Stimulated activated CD8-positive, alpha-beta memory T cell treated with anti-CD3 and anti-CD28 coated beads, Interleukin-12 subunit alpha, Interleukin-12 subunit beta, amount 100 ng/mL, for 24 hours (primary cell): Measurements from ENCODE around the gene FOXO3.
"Not testable (repeated sequence)": the region's sequence is repeated elsewhere in the genome, so short reads cannot be mapped to it uniquely, and the experiment has no call there.

Experiments used
- DNase-seq: peaks from one replicate; pipeline ENCODE4 v3.0.0-alpha.2; 2020; ENCODE audit errors: extremely low read depth

Gene FOXO3

DNA sequence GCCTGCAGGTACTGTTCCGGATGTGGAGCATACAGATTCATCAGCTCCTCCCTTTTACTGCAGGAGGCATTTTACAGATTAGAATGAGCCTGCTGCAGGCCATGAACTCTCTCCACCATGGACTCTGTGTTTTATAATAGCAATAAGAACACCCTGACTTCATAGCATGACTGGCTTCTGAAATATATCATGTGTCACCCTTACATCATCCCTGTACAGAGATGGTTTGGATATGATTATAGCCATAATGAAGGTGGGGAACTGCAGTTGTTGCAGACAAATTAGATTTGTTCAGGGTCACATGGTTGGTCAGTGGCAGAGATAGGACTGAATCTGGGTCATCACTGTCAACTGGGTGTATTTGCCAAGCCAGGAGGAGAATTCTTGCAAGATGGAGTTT is 100.7 kb downstream of the FOXO3 start:
- DNase-seq: no peak

DNA sequence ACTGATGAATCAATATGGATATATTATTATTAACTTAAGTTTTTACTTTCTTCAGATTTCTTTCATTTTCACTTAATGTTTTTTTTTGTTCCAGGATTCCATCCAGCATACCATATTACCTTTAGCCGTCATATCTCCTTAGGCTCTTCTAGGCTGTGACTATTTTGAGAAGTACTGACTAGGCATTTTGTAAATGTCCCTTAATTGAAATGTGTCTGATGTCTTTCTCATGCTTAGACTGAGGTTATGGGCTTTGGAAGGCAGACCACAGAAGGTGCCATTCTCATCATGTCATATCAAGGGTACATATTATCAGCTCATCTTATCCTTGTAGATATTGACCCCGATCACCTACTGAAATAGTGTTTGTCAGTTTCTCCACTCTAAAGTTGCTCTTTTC is 101.3 kb downstream of the FOXO3 start:
- no peak for DNase-seq

DNA sequence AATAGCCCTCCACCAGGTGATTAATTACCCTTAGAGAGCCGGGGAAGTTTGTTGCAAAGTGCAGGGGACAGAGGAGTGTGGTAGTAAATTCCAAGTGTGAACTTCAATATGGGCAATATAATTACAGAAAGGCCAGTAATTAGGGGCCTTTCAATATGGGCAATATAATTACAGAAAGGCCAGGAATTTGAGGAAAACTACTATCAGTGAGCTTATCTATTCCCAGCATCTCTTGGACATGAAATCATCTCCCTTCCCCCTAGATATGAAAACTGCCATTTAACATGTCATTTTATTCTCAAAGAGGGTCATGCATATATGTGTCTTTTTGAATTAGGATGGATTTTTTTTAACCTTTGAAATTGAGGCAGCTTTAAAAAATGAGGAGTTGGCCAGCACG is 102.0 kb downstream of the FOXO3 start:
- DNase-seq: no peak

DNA sequence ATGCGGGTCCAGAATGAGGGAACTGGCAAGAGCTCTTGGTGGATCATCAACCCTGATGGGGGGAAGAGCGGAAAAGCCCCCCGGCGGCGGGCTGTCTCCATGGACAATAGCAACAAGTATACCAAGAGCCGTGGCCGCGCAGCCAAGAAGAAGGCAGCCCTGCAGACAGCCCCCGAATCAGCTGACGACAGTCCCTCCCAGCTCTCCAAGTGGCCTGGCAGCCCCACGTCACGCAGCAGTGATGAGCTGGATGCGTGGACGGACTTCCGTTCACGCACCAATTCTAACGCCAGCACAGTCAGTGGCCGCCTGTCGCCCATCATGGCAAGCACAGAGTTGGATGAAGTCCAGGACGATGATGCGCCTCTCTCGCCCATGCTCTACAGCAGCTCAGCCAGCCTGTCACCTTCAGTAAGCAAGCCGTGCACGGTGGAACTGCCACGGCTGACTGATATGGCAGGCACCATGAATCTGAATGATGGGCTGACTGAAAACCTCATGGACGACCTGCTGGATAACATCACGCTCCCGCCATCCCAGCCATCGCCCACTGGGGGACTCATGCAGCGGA is 102.9 kb downstream of the FOXO3 start:
- not testable (repeated sequence) for DNase-seq

DNA sequence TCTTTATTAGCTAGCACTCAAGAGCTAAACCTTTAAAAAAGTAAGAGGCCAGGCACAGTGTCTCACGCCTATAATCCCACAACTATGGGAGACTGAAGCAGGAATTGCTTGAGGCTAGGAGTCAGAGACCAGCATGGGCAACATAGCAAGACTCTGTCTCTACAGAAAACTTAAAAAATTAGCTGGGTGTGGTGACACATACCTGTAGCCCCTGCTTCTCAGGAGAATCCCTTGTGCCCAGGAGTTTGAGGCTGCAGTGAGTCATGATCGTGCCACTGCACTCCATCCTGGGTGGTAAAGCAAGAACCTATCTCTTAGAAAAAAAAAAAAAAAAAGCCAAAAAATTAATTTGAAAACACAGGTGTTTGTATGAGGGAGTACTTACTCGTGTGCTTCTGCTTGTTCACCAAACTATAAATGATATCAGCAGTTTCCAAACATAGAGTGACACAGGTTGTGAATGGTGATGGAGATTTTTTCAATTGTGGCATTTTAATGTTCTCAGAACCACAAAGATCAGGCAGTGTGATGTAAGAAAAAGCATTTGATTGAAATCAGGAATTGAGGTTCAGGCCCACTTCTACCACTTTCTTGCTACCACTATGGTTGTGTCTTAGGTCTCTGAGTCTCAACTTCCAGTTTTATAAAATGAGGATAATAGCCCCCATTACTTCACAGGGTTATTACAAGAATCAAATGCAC is 104.9 kb downstream of the FOXO3 start:
- no peak for DNase-seq

DNA sequence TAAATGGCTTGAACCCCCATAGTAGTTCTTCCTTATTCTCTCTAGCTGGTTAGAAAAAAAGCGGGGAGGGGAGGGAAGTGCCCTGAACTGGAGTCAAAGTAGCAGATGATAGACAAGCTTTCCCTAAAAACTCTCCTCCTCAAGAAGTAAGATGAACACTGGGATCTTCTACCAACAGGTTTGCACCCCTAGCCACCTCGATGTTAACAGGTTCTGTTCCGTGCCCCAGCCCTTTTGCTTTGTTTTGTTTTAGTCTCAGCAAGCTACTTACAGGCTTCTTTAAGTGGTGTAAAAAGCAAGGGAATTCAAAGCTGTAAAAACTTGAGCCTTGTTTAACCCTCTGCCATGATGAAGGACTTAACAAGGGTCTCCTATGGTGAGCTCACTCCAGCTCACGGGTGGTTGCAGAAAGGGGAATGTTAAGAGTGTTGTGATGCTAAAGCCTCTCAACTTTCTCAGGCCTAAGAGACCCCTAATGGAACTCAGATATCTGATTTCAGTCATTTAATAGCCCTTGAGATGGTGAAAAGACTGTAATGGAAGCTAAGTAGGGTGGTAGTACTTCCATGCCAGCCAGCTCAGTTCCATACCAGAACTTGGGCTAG is 106.0 kb downstream of the FOXO3 start:
- DNase-seq: no peak

DNA sequence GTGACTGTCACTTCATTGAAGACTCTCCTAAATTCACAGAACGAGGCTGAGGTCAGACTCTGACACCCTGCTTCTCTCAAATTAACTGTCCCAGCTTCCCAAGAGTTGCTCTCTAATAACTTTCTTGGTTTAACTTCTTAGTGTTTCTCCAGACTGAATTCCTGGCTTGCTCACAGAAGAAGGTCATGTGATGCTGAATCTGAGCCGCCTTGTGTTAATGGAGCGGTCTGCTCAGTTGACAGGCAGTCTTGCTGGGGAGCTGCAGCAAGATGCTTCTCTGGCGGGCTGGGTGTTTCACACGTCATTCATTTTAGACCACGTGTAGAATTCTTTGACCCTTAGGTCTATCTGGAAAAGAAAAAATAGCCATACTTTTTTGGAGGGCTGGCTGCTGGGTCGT is 107.3 kb downstream of the FOXO3 start:
- no peak for DNase-seq

DNA sequence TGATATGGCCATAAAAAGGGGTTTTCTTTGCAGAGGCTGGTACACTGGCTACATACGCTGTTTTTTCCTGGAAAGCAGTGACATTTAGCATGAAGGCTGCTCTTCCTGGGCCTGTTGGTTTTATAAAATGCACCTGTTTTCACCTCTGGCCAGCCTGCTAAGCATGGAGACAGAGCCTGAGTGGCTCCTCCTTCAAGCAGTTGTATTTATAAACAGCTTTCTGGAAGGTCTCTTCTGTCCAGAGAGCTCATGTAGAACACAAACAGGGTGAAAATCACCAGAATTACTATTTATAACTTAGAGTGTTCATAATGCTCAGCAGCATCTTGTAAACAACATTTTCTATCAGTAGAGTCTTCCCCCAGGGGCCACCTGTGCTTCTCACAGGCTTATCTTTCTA is 109.0 kb downstream of the FOXO3 start:
- no peak for DNase-seq

DNA sequence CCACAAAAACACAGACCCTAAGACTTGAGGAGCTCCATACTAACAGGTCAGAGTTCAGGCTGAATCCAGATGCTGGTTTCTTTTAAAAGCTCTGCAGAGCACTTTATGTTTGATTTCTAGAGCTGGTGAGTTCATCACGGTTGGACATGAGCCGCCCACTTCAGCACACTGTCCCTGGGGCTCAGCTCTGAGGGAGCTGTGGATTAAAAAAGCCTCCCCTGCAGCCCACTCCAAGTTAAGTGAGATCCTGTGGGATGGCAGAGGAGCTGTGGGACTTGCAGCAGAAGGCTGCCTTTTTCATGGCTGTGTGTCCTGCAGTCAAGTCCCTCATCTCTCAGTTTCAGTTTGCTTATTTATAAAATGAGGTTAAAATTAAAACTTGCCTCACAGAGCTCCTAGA is 110.5 kb downstream of the FOXO3 start:
- no peak for DNase-seq

DNA sequence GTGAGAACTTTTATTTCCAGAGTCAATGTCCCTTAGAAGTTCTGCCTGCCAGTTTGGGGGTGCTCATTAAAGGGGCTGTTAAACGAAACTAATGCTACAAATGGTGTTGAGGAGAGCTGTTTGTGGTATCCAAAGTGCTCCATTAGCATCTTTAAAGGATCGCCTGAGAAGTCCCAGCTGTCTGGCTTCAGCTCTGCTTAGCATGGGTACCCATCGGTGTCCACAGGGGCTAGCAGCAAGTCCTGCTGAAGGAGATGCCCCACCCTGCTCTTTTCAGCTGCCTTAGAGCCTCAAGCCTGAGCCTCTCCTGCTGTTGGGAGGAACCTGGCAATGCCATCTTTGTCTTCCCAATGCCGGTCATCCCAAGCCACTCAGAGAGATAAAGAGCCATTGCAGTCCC is 111.1 kb downstream of the FOXO3 start:
- no peak for DNase-seq

DNA sequence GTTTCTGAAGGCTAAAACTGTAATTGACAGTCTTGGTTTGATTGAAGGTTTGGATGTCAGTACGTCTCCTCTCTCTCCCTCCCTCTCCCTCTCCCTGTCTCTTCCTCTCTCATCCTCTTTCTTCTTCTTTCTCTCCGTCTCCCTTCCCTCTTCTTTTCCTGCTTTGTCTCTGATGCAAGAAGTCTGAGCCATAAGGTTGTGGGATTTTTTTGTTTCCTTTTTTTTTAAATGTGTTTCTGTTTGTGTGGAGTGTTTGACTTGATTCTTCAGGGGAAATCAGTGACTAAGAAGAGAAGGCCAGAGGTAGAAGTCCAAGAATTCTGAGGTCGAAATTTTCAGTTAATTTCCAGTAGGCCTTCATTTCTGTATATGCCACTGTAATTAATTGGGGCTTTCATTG is 111.9 kb downstream of the FOXO3 start:
- DNase-seq: no peak

DNA sequence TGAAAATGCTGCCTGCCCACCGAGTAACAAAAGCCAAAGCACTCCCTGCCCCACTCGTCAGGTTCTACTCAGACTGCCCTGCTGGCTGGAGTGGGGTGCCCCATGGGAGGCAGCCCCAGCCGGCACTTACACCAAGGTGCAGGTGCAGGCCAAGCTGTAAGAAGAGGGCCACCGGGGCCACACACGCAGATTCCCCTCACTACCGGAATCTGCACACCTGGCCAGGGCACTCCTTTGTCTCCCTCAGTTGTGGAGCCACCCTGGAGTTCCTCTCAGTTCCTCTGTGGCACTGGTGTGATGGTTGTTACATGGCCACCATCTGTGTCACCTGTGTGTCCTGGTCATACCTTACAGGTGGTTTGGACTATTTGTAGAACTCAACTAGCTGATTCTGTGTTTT is 112.4 kb downstream of the FOXO3 start:
- DNase-seq: no peak

DNA sequence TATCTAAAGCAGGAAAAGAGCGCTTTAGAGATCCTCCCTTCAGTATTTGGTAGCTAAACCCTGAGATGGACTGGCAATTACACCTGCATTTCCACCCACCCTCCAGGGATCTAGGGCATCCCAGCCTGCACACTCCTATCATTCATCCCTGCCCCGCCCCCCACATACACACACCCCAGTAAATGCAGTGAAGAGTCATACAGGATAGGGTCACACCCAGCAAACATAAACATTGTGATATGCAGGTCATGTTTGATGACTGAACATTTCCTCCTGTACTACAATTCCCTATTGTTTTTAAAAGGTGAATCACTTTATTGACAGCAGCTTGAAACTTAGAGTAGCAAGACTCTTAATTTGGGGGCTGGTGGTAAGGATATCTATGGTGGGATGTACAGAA is 112.9 kb downstream of the FOXO3 start:
- DNase-seq: no peak

DNA sequence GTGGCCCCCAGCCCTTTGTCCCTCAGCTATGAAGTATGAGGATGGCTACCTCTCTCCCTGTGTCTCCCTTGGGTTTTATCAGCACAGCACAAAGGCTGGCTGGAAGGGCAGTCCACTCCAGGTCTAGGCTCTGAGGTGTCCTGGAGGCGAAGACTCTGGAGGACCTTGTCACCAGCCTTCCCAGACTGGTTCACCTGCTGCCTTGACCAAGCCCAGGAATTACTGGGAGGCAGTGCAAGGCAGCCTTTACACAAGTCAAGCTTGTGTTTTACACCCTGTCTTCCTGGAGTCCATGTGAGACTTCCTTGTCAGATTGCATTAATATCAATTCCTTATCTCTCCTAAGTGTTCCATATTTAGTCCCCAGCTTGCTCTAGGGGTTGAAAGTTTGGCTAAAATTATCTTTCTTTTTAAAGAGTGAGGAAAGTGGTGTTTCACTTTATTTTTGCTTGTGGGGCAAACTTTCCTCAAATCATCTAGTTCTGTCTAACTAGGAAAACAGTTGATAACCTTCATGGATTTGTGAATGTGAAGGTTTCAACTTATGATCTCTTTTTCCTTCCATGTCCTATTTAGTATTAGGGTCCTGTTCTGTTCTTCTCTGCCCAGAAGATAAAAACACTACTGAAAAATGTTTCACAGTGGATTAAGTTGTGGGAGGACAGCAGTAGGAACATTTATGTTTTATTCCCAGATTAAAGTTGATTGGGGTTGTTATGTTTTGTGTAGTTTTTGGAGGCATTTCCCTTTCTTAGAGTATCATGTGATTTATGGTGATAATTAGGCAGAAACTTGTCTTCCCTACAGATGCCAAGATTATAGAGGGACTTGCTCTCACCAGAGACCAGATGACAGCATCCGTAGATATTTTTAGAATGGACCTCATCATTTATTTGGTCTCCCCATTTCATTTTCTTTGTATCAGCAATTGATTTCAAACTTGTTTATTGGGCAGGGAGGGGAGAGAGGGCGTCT is 114.8 kb downstream of the FOXO3 start:
- DNase-seq: no peak

DNA sequence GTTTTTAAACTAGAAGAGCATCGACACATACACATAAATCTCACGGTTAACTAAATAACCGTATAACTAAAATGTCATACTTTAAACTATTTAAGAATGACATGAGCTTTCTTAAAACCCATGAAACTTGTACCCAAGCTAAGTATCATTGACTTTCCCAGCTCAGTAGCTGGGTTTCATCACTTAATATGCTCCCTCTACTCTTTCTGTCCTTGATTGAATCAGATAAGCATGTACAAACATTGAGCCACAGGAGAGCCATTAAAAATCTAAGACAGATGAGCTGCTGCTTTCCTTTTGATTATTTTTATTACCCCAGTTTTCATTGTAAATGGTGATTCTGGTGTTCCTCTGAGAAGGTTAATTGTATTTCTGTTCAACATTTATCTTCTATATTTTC is 115.8 kb downstream of the FOXO3 start:
- no peak for DNase-seq

DNA sequence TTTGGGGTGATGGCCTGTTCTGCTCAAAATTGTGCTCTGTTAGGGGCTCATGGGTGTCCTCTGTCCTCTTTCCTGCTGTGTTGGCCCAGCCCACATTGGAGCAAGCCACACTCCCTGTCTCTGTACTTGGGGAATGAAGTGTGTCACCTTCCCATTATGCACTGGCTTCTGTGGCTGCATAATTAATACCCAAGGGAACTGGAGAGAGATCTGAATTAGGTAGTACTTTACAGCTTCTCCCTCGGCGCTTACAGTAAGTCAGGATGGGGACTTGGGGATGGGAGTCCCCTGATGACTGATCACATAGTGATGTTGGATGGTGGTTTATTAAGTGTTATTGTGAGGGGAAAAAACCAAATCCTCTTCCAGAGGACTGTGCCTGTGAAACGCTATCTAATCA is 116.6 kb downstream of the FOXO3 start:
- no peak for DNase-seq

DNA sequence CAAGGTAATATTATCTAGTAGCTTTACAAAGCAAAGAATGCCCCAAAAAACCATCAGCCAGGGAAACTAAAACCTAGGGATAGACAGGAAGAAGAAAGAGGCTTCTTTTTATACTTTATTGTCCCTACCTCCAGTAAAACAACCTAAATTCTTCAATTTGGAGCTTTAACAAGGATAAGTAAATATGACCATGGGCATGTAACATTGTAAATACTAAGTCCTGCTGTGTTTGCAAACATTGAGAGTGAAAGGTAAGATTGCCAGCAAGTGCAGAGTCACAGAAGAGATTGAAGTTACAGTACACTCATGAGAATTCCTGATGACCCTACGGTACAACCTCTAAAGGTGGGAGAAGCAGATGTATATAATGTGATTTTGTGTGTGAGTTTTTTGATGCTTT is 117.2 kb downstream of the FOXO3 start:
- no peak for DNase-seq

DNA sequence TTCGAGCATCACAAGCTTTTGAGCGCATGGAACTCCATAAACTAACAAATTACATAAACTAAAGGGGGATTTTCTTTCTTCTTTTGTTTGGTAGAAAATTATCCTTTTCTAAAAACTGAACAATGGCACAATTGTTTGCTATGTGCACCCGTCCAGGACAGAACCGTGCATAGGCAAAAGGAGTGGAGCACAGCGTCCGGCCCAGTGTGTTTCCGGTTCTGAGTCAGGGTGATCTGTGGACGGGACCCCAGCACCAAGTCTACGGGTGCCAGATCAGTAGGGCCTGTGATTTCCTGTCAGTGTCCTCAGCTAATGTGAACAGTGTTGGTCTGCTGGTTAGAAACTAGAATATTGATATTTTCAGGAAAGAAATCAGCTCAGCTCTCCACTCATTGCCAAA is 119.6 kb downstream of the FOXO3 start:
- DNase-seq: not testable (repeated sequence)

DNA sequence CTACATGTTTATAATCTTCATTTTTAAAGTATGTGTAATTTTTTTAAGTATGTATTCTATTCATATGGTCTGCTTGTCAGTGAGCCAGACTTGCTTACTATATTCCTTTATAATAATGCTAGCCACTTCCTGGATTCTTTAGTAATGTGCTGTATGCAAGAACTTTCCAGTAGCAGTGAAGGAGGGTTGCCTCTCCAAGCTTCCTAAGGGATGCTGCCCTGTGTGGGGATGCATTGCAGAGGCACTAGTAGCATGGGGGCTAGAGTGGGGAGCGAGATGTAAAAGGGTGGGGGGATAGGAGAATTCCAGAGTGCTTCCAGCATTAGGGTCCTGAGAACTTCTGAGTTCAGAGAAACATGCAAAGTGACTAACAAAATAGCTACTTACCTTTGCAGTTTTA is 121.0 kb downstream of the FOXO3 start:
- DNase-seq: not testable (repeated sequence)

DNA sequence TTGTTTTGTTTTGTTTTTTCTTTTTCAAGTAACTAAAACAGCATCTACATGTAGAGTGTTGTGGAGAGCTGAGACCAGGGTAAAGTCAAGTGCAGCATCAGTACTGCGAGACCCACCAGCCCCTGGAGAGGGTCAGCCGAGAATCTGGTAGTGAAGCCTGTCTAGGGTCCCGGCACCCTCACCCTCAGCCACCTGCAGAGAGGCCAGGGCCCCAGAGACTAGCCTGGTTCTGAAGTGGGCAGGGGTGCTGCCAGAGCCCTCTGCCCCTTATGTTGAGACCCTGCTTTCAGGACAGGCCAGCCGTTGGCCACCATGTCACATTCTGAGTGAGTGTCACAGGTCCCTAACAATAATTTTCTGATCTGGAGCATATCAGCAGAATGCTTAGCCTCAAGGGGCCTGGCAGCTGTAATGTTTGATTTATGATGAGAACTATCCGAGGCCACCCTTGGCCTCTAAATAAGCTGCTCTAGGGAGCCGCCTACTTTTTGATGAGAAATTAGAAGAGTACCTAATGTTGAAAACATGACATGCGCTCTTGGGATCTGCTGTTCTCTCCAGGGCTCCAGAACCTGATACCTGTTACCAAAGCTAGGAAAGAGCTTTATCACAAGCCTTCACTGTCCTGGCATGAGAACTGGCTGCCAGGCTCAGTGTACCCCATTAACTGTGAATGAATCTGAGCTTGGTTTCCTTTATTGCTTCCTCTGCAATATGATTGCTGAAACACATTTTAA is 121.8 kb downstream of the FOXO3 start:
- not testable (repeated sequence) for DNase-seq

DNA sequence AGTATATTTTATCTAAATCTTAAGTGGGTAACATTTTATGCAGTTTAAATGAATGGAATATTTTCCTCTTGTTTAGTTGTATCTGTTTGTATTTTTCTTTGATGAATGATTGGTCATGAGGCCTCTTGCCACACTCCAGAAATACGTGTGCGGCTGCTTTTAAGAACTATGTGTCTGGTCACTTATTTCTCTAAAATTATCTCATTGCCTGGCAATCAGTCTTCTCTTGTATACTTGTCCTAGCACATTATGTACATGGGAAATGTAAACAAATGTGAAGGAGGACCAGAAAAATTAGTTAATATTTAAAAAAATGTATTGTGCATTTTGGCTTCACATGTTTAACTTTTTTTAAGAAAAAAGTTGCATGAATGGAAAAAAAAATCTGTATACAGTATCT is 123.3 kb downstream of the FOXO3 start:
- DNase-seq: not testable (repeated sequence)
